Stimulated activated effector memory CD8-positive, alpha-beta T cell treated with anti-CD3 and anti-CD28 coated beads, Interleukin-12 subunit alpha, Interleukin-12 subunit beta, amount 100 ng/mL, for 72 hours (primary cell): Measurements from ENCODE around the gene CLDND2.

Experiments used
- ATAC-seq: fragments of 150-1000 bp; cut with Tn5 transposase; 2 replicates; pipeline ENCODE4 v1.10.0; 2021
- DNase-seq, 2 donors: peaks; one replicate each; pipeline ENCODE4 v3.0.0; 2021 to 2022; ENCODE audit warnings: low spot score in 2 of 2
- H3K27ac Mint-ChIP-seq: one replicate; pipeline ENCODE4 v1.8.0; 2022; ENCODE audit warnings: mild to moderate bottlenecking, mixed read lengths
- H3K36me3 Mint-ChIP-seq: one replicate; pipeline ENCODE4 v1.8.0; 2022; ENCODE audit warnings: mild to moderate bottlenecking, mixed read lengths
- H3K4me1 Mint-ChIP-seq: one replicate; pipeline ENCODE4 v1.8.0; 2022; ENCODE audit warnings: mixed read lengths
- H3K4me3 Mint-ChIP-seq: one replicate; pipeline ENCODE4 v1.8.0; 2022; ENCODE audit warnings: mild to moderate bottlenecking, mixed read lengths
- H3K9me3 Mint-ChIP-seq: one replicate; pipeline ENCODE4 v1.8.0; 2022; ENCODE audit warnings: mixed read lengths

The CLDND2 gene

GRCh38 chr19:51394050-51394836, 25.4 kb upstream of the CLDND2 start:
- Mint-ChIP-seq H3K4me1 (peaks cover 62% of the 10 kb centered on the region), H3K36me3 (peaks cover 20% of the 10 kb centered on the region), H3K9me3 (no peaks in the 10 kb centered on the region), H3K27ac (peak overlapping the region; percentile 98), H3K4me3 (peak overlapping the region; percentile 96)
- peak; percentile 82 to 97 for DNase-seq
- peak; percentile 90 for ATAC-seq

GRCh38 chr19:51392701-51393100, 23.9 kb upstream of the CLDND2 start:
- Mint-ChIP-seq H3K9me3 (no peaks in the 10 kb centered on the region), H3K4me3 (peak overlapping the region; percentile 59)

GRCh38 chr19:51391073-51391611, 22.3 kb upstream of the CLDND2 start:
- no peaks in the 10 kb centered on the region for H3K9me3 Mint-ChIP-seq
- H3K27ac Mint-ChIP-seq, result peak overlapping the region; percentile 98
- DNase-seq, result no peak
- H3K4me3 Mint-ChIP-seq, result peak overlapping the region; percentile 47
- no peak for ATAC-seq
- H3K36me3 Mint-ChIP-seq, result peaks cover 37% of the 10 kb centered on the region
- peaks cover 69% of the 10 kb centered on the region for H3K4me1 Mint-ChIP-seq

More at GRCh38 chr19:51392701-51393100, 23.9 kb upstream of the CLDND2 start:
- Mint-ChIP-seq H3K4me1 (peaks cover 67% of the 10 kb centered on the region), H3K27ac (peak overlapping the region; percentile 86), H3K36me3 (peaks cover 26% of the 10 kb centered on the region)
- no peak for ATAC-seq
- DNase-seq, result no peak

GRCh38 chr19:51389143-51389542, 20.3 kb upstream of the CLDND2 start:
- peaks cover 61% of the 10 kb centered on the region for H3K4me1 Mint-ChIP-seq
- peak overlapping the region; percentile 4 for H3K4me3 Mint-ChIP-seq
- H3K9me3 Mint-ChIP-seq, result no peaks in the 10 kb centered on the region

GRCh38 chr19:51387924-51388389, 19.2 kb upstream of the CLDND2 start, which contains the start of gene LIM2:
TSS of gene LIM2 (minus strand) at chr19:51387974. CDS start at chr19:51387443, 531 bp downstream.
- DNase-seq (no peak), ATAC-seq (peak; percentile 50)
- H3K9me3 Mint-ChIP-seq, result no peaks in the 10 kb centered on the region
- peaks cover 53% of the 10 kb centered on the region for H3K4me1 Mint-ChIP-seq
- H3K4me3 Mint-ChIP-seq, result peak within 1 kb of the TSS; percentile 85
- peak within 1 kb of the TSS; percentile 98 for H3K27ac Mint-ChIP-seq
- peaks cover 17% of the 10 kb centered on the region for H3K36me3 Mint-ChIP-seq

More at GRCh38 chr19:51389143-51389542, 20.3 kb upstream of the CLDND2 start:
- ATAC-seq, result no peak
- Mint-ChIP-seq H3K27ac (peak overlapping the region; percentile 98), H3K36me3 (peaks cover 19% of the 10 kb centered on the region)
- DNase-seq, result no peak

- peaks cover 53% of the 10 kb centered on the region for H3K4me1 Mint-ChIP-seq
- H3K9me3 Mint-ChIP-seq, result no peaks in the 10 kb centered on the region
- DNase-seq (no peak), ATAC-seq (peak; percentile 48)
- H3K36me3 Mint-ChIP-seq, result peaks cover 25% of the 10 kb centered on the region
- H3K27ac Mint-ChIP-seq, result peak overlapping the region; percentile 98
- H3K4me3 Mint-ChIP-seq, result peak overlapping the region; percentile 85
These were observed 18.2 kb upstream of the CLDND2 start for GRCh38 chr19:51386882-51387520.

GRCh38 chr19:51382004-51382403, 13.2 kb upstream of the CLDND2 start:
- peak; percentile 58 for ATAC-seq
- peaks cover 23% of the 10 kb centered on the region for H3K36me3 Mint-ChIP-seq

GRCh38 chr19:51380379-51380778, 11.6 kb upstream of the CLDND2 start:
- H3K9me3 Mint-ChIP-seq, result no peaks in the 10 kb centered on the region
- H3K36me3 Mint-ChIP-seq, result peaks cover 26% of the 10 kb centered on the region
- no peak for ATAC-seq
- H3K4me1 Mint-ChIP-seq, result peaks cover 37% of the 10 kb centered on the region
- no peak for DNase-seq
- H3K4me3 Mint-ChIP-seq, result peak overlapping the region; percentile 31
- H3K27ac Mint-ChIP-seq, result peak overlapping the region; percentile 88

More at GRCh38 chr19:51382004-51382403, 13.2 kb upstream of the CLDND2 start:
- no peak overlapping the region for H3K27ac Mint-ChIP-seq
- H3K4me3 Mint-ChIP-seq, result no peak overlapping the region
- peaks cover 32% of the 10 kb centered on the region for H3K4me1 Mint-ChIP-seq
- no peaks in the 10 kb centered on the region for H3K9me3 Mint-ChIP-seq
- no peak for DNase-seq

- DNase-seq (no peak), ATAC-seq (no peak)
- Mint-ChIP-seq H3K4me3 (no peak overlapping the region), H3K36me3 (peaks cover 39% of the 10 kb centered on the region), H3K9me3 (no peaks in the 10 kb centered on the region), H3K4me1 (peaks cover 62% of the 10 kb centered on the region), H3K27ac (no peak overlapping the region)
These were observed 8.6 kb upstream of the CLDND2 start for GRCh38 chr19:51377422-51377821.

GRCh38 chr19:51375504-51376221, 6.9 kb upstream of the CLDND2 start:
- peak in 1 of 2 donors; percentile 77 for DNase-seq

GRCh38 chr19:51372649-51373504, 4.1 kb upstream of the CLDND2 start, which contains the start of gene NKG7:
TSS of gene NKG7 (minus strand) at chr19:51372654. CDS start at chr19:51372535, 119 bp downstream.
- DNase-seq, result peak; percentile 73 to 97
- Mint-ChIP-seq H3K9me3 (no peaks in the 10 kb centered on the region), H3K36me3 (peaks cover 71% of the 10 kb centered on the region), H3K4me1 (peaks cover 66% of the 10 kb centered on the region), H3K27ac (peak within 1 kb of the TSS; percentile 96), H3K4me3 (peak within 1 kb of the TSS; percentile 92)
- peak; percentile 86 for ATAC-seq

More at GRCh38 chr19:51375504-51376221, 6.9 kb upstream of the CLDND2 start:
- Mint-ChIP-seq H3K4me3 (peak overlapping the region; percentile 92), H3K4me1 (peaks cover 61% of the 10 kb centered on the region), H3K36me3 (peaks cover 49% of the 10 kb centered on the region), H3K27ac (peak overlapping the region; percentile 96), H3K9me3 (no peaks in the 10 kb centered on the region)
- peak; percentile 20 for ATAC-seq

- DNase-seq, result peak in 1 of 2 donors; percentile 73
- H3K4me3 Mint-ChIP-seq, result peak overlapping the region; percentile 92
- peaks cover 66% of the 10 kb centered on the region for H3K4me1 Mint-ChIP-seq
- no peak for ATAC-seq
- peak overlapping the region; percentile 96 for H3K27ac Mint-ChIP-seq
- peaks cover 78% of the 10 kb centered on the region for H3K36me3 Mint-ChIP-seq
- no peaks in the 10 kb centered on the region for H3K9me3 Mint-ChIP-seq
These were observed 3.3 kb upstream of the CLDND2 start for GRCh38 chr19:51372021-51372648.

- peaks cover 87% of the 10 kb centered on the region for H3K36me3 Mint-ChIP-seq
These were observed 2.4 kb upstream of the CLDND2 start for GRCh38 chr19:51371186-51371690.

More at GRCh38 chr19:51371186-51371690, 2.4 kb upstream of the CLDND2 start:
- no peak for ATAC-seq
- DNase-seq, result no peak
- H3K4me1 Mint-ChIP-seq, result peaks cover 67% of the 10 kb centered on the region
- peak overlapping the region; percentile 92 for H3K4me3 Mint-ChIP-seq
- H3K27ac Mint-ChIP-seq, result peak overlapping the region; percentile 96
- H3K9me3 Mint-ChIP-seq, result no peaks in the 10 kb centered on the region
